ENCODE data around the gene LMO7. TPM values are rescaled to one million over a fixed set of nuclear protein-coding genes. Genes with fewer than 3 reads are reported as not detected.
"Not testable (repeated sequence)": the region's sequence is repeated elsewhere in the genome, so short reads cannot be mapped to it uniquely, and the experiment has no call there.

The LMO7 gene
- polyA plus RNA-seq, 4 donors: 57.8 to 109 (median 88.7) TPM

DNA sequence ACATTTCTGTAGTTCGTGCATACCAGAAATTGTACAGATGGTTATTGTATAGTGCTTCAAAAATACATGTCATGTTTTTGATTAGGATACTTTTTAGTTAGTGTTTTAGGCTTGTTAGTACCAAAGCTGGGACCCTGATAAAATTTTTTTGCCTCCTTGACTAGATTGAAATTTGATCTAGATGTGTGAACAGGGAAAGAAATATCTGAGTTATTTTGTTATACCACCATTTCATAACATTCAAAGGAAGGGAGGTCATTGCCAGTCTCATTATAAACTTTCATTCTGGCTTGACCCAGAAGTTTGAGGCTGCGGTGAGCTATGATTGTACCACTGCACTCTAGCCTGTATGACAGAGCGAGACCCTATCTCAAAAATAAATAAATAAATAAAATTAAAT lies 9.0 kb downstream of the LMO7 start:
- DNase-seq (ENCODE audit: low read depth in 4 of 4, low spot score in 2 of 4): no peak

GRCh38 chr13:75647126-75647784 lies 11.1 kb downstream of the LMO7 start:
- DNase-seq (ENCODE audit: low read depth in 4 of 4, low spot score in 2 of 4): no peak

DNA sequence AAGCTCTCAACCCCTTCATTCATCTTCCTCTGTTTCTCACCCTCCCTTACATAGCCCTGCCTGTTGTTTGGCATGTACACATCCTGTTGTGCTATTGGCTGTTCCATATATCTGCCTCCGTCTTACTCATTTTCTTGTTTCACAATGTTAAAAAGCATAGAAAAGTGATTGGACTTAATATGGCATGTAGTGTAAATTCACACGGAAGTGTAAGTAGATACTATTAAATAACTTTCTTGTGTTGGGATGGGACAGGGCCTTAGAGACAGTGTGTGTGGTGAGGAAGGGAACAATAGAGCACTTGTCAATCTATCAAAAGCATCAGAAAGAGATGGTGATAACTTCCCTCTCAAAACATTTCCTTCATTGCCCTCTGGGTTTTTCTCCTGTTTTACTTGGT lies 12.3 kb downstream of the LMO7 start:
- no peak for DNase-seq (ENCODE audit: low read depth in 4 of 4, low spot score in 2 of 4)

DNA sequence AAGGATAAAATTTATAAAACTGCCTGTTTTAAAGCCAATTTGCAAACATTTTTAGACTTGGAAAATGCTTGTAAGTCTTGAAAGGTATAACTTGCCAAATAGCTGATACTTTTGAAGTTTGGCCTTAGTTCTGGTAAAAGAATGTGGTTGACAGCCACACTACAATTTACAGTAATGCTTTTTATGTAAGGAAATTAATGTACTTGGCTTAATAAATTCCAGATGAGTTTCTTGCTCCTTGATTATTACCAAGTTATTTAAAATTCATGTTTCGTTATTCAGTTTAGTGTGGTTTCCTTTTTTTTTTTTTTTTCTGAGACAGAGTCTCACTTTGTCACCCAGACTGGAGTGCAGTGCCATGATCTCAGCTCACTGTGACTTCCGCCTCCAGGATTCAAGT lies 14.9 kb downstream of the LMO7 start:
- no peak for DNase-seq (ENCODE audit: low read depth in 4 of 4, low spot score in 2 of 4)

DNA sequence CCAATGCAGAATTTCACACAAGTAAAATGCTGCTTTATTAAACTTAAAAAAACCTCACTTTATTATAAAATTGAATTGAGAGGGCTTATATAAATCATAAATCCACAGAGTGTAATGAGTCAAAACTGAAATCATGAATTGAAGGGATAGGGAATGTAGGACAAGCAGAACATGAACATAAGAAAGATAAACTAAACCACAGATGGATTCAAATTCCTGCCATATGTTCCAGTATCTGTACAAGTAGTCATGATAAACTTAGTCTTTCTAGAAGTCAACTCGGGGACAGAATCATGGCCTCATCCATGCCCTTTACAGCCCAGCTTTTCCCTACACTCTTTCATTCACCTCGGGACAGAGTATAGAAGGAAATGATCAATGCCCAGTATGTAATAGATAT lies 16.6 kb downstream of the LMO7 start:
- DNase-seq (ENCODE audit: low read depth in 4 of 4, low spot score in 2 of 4): no peak

GRCh38 chr13:75656425-75656989 lies 20.4 kb downstream of the LMO7 start:
- no peak for DNase-seq (ENCODE audit: low read depth in 4 of 4, low spot score in 2 of 4)

- DNase-seq (ENCODE audit: low read depth in 4 of 4, low spot score in 2 of 4): no peak
Measured at GRCh38 chr13:75657111-75657510, 21.0 kb downstream of the LMO7 start.

- no peak for DNase-seq (ENCODE audit: low read depth in 4 of 4, low spot score in 2 of 4)
Measured at GRCh38 chr13:75660694-75661093, 24.6 kb downstream of the LMO7 start.

- no peak for DNase-seq (ENCODE audit: low read depth in 4 of 4, low spot score in 2 of 4)
Measured at GRCh38 chr13:75661443-75661842, 25.3 kb downstream of the LMO7 start.

DNA sequence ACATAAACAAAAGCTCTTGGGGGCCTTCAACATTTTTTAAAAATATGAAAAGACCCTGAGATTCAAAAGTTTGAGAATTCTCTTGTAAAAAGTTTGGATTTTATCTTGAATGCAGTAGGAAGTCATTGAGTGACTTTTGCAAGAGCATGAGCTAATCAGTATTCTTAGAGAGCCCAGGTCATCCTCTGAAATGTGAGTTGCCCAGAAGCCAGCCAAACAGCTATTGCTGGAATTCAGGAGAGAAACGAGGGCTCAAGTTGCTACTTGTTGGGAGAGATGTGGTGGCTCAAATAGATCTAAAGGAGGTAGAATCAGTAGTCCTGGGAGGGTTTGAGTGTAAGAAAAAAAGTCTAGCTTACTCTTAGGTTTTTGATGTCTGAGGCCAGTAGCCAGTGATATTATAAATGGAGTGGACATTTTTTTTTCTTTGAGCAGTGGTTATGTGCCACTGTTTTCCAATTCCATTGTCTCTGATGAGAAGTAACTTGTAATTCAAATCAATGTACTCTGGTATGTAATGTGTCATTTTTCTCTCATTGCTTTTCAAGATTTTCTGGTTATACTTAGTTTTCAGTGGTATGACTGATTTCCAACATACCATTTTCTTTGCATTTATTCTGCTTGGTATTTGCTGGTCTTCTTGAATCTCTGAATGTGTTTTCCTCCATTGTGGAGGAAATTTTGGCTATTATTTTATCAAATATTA lies 30.7 kb downstream of the LMO7 start:
- DNase-seq (ENCODE audit: low read depth in 4 of 4, low spot score in 2 of 4): no peak

- no peak for DNase-seq (ENCODE audit: low read depth in 4 of 4, low spot score in 2 of 4)
Measured at GRCh38 chr13:75669706-75670105, 33.6 kb downstream of the LMO7 start.

DNA sequence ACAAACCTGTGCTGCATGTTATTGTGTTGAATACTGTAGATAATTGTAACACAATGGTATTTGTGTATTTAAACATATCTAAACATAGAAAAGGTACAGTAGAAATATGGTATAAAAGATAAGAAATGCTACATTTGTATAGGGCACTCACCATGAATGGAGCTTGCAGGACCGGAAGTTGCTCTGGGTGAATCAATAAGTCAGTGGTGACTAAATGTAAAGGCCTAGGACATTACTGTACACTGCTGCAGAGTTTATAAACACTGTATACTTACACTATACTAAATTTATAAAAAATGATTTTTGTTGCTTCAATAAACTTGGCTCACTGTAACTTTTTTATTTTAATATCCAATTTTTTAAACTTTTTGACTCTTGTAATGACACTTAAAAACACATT lies 34.4 kb downstream of the LMO7 start:
- DNase-seq (ENCODE audit: low read depth in 4 of 4, low spot score in 2 of 4): no peak

GRCh38 chr13:75675421-75675820 lies 39.3 kb downstream of the LMO7 start:
- no peak for DNase-seq (ENCODE audit: low read depth in 4 of 4, low spot score in 2 of 4)

DNA sequence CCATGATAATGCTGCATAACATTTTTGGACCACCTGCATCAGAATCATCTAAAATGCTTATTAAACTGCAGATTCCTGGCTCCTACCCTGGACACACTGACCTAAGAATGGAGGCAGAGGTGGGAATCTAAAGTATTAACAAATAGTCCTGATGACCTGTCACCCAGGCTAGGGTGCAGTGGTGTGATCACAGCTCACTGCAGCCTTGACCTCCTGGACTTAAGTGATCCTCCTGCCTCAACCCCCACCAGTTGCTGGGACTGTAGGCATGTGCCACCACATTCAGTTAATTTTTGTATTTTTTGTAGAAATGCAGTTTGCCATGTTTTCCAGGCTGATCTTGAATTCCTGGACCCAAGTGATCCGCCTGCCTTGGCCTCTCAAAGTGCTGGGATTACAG lies 43.3 kb downstream of the LMO7 start:
- no peak for DNase-seq (ENCODE audit: low read depth in 4 of 4, low spot score in 2 of 4)

DNA sequence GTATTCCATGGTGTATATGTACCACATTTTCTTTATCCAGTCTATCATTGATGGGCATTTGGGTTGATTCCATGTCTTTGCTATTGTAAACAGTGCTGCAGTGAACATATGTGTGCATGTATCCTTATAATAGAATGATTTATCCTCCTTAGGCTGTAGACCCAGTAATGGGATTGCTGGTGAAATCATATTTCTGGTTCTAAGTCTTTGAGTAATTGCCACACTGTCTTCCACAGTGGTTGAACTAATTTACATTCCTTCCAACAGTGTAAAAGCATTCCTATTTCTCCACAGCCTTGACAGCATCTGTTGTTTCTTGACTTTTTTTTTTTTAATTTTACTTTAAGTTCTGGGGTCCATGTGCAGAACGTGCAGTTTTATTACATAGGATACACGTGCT lies 44.1 kb downstream of the LMO7 start:
- DNase-seq (ENCODE audit: low read depth in 4 of 4, low spot score in 2 of 4): not testable (repeated sequence)

GRCh38 chr13:75682326-75682725 lies 46.2 kb downstream of the LMO7 start:
- DNase-seq (ENCODE audit: low read depth in 4 of 4, low spot score in 2 of 4): no peak

DNA sequence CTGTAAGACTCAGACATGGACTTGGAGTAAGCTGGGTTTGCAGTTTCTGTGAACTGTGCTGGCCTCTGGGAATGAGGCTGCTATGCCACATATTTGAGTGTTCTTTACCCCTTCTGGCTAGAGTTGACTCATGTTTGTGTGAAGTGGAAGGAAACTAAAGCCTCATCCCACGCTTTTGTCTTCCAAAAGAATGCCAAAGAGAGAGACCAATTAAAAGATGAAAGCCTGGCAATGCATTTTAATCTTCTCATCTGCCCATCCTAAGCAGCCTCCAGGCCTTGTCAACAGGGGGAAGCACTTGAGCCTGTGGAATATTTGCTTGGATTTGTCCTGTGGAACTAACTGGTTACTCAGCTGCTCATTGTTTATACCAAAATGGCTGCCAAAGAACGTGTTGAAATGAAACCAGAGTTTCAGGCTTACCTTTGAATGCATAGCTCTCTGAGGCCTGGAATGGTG lies 49.1 kb downstream of the LMO7 start:
- DNase-seq (ENCODE audit: low read depth in 4 of 4, low spot score in 2 of 4): no peak

DNA sequence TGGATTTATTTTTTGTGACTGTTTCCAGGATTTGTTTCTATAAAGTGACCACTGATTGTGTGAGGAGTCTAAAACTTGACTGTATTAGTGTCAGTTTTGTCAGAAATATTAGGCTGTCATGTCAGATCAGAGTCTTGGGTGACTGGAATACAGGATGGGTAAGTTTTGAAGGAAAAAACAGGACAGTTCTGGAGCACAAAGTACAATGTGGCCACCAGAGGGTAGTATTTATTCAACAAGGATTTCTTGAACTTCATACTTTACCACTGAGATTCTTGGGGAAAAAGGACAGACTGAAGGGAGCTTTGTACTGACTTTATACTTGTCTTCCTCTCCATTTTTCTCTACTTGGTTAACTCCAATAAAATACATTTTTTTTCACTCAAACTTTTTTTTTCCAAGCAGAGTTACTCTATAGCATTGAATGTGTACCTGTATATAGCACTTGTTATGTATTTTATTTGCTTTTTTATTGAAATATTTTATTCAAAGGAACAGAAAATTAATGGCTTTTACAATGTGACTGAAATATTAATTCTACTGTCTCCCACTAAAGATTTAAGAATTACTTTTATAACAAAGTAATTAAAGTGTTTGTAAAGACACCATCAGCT lies 51.1 kb downstream of the LMO7 start:
- DNase-seq (ENCODE audit: low read depth in 4 of 4, low spot score in 2 of 4): no peak

- no peak for DNase-seq (ENCODE audit: low read depth in 4 of 4, low spot score in 2 of 4)
Measured at GRCh38 chr13:75689686-75690085, 53.6 kb downstream of the LMO7 start.

DNA sequence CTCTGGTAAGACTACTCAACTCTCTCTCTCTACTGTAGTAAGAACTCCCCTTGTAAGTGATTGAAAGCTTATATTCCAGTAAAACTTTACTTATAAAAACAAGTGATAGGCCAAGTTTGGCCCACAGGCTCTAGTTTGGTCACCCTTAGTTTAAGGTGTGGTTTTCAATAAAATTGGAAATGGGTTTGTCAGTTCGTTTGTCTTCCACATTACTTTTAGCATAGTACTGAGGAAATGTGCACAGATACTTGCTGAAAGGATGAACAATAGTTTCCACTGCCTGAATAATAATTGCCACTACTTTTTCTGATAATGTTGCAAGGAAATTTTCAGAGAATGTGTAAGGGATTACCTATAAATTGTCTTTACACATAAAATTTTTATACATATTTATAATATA lies 54.5 kb downstream of the LMO7 start:
- no peak for DNase-seq (ENCODE audit: low read depth in 4 of 4, low spot score in 2 of 4)

DNA sequence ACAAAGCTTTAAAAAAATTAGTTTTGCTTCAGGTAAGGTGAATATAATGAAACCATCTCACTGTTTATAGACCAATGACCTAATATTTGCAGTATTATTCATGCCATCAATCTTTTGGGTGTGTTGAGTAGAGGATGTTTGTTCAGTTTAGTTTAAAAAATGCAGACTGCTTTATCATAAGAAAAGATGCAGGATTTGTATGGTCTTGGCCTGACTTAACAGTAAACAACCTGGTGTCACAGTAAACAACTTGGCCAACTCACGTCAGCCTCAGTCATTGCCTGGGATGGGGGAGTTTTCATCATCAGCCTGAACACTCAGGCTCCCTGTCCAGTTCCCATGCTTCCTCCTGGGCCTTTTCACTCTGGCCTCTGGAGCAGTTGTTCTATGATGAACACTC lies 55.1 kb downstream of the LMO7 start:
- DNase-seq (ENCODE audit: low read depth in 4 of 4, low spot score in 2 of 4): no peak

- no peak for DNase-seq (ENCODE audit: low read depth in 4 of 4, low spot score in 2 of 4)
Measured at GRCh38 chr13:75693227-75693626, 57.1 kb downstream of the LMO7 start.
